Ovary (tissue), 9 donors: ENCODE data around the gene TTC9C. TPM values are rescaled to one million over a fixed set of nuclear protein-coding genes. Genes with fewer than 3 reads are reported as not detected.
A peak's percentile ranks its signal among the peaks of the same experiment; 100 is the strongest.
"Not testable (repeated sequence)": the region's sequence is repeated elsewhere in the genome, so short reads cannot be mapped to it uniquely, and the experiment has no call there.

ENCODE experiments used
- DNase-seq, 5 donors: peaks; one replicate each; pipeline ENCODE4 v3.0.0-alpha.2; 2019 to 2020
- H3K27ac ChIP-seq, 2 donors: fragments of 200-600 bp; one replicate each; pipeline versions ENCODE4 v1.5.1 to v1.8.0; 2019 to 2022
- H3K27me3 ChIP-seq: fragments of 200-600 bp; one replicate; pipeline ENCODE4 v1.8.0; 2022
- H3K36me3 ChIP-seq: fragments of 200-600 bp; sonication (generic); one replicate; pipeline ENCODE4 v1.5.1; 2019
- H3K4me1 ChIP-seq: one replicate; pipeline ENCODE4 v1.8.1; 2013; ENCODE audit warnings: mild to moderate bottlenecking, moderate library complexity; ENCODE audit not compliant: insufficient read depth
- H3K4me3 ChIP-seq: fragments of 200-600 bp; sonication (generic); one replicate; pipeline ENCODE4 v1.5.1; 2017
- H3K9me3 ChIP-seq, 2 donors: fragments of 200-600 bp in 1 of 2; sonication (generic) in 1 of 2; one replicate each; pipeline versions ENCODE4 v1.5.1 to v1.8.1; 2013 to 2019; ENCODE audit warnings: mild to moderate bottlenecking in 1 of 2, moderate library complexity in 1 of 2
- EP300 ChIP-seq: sonication (generic); formaldehyde crosslinking; IDR thresholded peaks from one replicate; pipeline ENCODE4 v1.6.1; 2017; ENCODE audit warnings: antibody characterized with exemption
- POLR2A ChIP-seq: fragments of 450-650 bp; IDR thresholded peaks from one replicate; pipeline ENCODE4 v1.6.1; 2017; ENCODE audit warnings: antibody characterized with exemption, mild to moderate bottlenecking, moderate library complexity
- WGBS, 3 donors: extraction: QIAGEN DNeasy Blood & Tissue Kit in 1 of 3; methylation state at CpG; one replicate each; pipeline versions ENCODE4 v1.1.5 to v1.1.7; 2013 to 2017; 5-methylcytosine and 5-hydroxymethylcytosine counted together
- intact Hi-C, 4 donors: fragments of 100-400 bp; cut with DNase I; formaldehyde crosslinking; loops; one replicate each; pipeline versions ENCODE4 v1.11.0 to v1.15.1; 2022 to 2023
- polyA plus RNA-seq, 2 donors: library from polyadenylated mRNA; stranded (reverse); fragments of 200-250 nt in 1 of 2; fragments of 350-450 nt in 1 of 2; fragmentation: Illumina TruSeq in 1 of 2; extraction: RNeasy Lipid Tissue Mini Kit (QIAGEN cat#74804) in 1 of 2; gene quantifications; one replicate each; pipeline ENCODE4 v1.2.3, GENCODE V29; 2013 to 2014
- total RNA-seq, 7 donors: library from RNA; depleted of rRNA in 2 of 7; stranded (reverse); fragments of >200 nt in 2 of 7; fragmentation: NEBNext Ultra II Directional in 3 of 7; extraction: Animal tissue kit (Norgen Biotek cat#: 25700) in 3 of 7; gene quantifications; one replicate each; pipeline versions ENCODE4 v1.1.0 to v1.2.4, GENCODE V29; 2016 to 2023
- TF ChIP-seq, protein P1 (sequence below), 3 donors: fragments of 450-650 bp in 2 of 3; fragments of 200-600 bp in 1 of 3; IDR thresholded peaks; one replicate each; pipeline versions ENCODE4 v1.5.1 to v1.8.0; 2016 to 2022; ENCODE audit warnings: antibody characterized with exemption in 3 of 3, mild to moderate bottlenecking in 1 of 3
- donor health status: DM: no; HTN: no; CAD: no; lungs with moderate emphysema.
- donor health status: DM: no; HTN: no; CAD: no.
- donor health status: Bipolar disorder and iron deficiency.
- donor health status: DM: yes; HTN: yes; CAD: no.
- donor health status: DM: no; HTN: no; CAD: no.
- donor health status: DM: yes; HTN: yes; CAD: no.

Gene TTC9C
- total and polyA plus RNA-seq, 9 donors, result 19.4 to 53.6 (median 30.5) TPM

DNA sequence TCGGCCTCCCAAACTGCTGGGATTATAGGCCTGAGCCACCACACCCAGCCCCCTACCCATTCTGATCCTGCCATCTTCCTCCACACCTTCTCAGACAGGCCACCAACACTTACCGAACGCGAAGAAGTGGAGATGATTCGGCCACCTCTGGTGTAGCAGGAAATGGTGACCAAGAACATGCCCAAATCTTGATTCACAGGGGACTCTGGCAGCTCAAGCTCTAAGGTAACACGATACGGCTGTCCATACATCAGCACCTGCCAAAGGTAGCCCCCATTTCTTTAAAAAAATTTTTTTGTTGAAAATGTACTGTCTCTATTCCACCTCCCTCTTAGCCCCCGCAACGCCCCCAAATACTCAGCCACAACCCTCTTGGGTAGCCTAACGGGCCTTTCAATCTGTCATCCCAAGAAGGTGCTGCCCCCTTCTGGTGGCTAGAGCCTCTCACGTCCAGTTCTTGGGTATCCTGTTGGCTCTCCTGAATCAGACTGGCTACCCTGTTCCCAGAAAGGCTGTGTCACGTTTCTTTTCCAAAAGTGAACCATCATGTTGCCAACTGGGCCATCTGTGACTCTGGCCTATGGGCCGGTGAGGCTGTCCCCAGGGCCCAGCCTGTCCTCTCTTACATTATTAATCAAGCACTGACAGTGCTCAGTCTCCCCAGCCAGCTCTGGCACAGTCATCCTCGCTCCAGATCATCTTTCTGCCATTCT is 33.7 kb upstream of the TTC9C start:
- TF ChIP-seq EP300, result no peak
- TF ChIP-seq, protein P1, sequence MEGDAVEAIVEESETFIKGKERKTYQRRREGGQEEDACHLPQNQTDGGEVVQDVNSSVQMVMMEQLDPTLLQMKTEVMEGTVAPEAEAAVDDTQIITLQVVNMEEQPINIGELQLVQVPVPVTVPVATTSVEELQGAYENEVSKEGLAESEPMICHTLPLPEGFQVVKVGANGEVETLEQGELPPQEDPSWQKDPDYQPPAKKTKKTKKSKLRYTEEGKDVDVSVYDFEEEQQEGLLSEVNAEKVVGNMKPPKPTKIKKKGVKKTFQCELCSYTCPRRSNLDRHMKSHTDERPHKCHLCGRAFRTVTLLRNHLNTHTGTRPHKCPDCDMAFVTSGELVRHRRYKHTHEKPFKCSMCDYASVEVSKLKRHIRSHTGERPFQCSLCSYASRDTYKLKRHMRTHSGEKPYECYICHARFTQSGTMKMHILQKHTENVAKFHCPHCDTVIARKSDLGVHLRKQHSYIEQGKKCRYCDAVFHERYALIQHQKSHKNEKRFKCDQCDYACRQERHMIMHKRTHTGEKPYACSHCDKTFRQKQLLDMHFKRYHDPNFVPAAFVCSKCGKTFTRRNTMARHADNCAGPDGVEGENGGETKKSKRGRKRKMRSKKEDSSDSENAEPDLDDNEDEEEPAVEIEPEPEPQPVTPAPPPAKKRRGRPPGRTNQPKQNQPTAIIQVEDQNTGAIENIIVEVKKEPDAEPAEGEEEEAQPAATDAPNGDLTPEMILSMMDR (IDR thresholded peaks at IDR 0.05), result peak; percentile 56 to 65 (median 59)
- no peak for TF ChIP-seq POLR2A
- no peaks in the 10 kb centered on the region for H3K27me3 ChIP-seq
- no peak overlapping the region for H3K27ac ChIP-seq
- 46 to 50% (median 48%) methylated on average over 14 of the region's 14 CpGs for WGBS, 3 donors
- no peak overlapping the region for H3K4me3 ChIP-seq
- H3K4me1 ChIP-seq, result peaks cover 2% of the 10 kb centered on the region
- H3K9me3 ChIP-seq, result no peaks in the 10 kb centered on the region
- H3K36me3 ChIP-seq, result no peaks in the 10 kb centered on the region
- peak; percentile 76 to 87 (median 79) for DNase-seq
- intact Hi-C loops, result loop anchor here in 2 of 4 donors (5.0 to 10.0 kb wide), 3 partner anchors 100 to 302 kb away; partner anchors contain the start of gene TUT1 (in 1 of the 2)

DNA sequence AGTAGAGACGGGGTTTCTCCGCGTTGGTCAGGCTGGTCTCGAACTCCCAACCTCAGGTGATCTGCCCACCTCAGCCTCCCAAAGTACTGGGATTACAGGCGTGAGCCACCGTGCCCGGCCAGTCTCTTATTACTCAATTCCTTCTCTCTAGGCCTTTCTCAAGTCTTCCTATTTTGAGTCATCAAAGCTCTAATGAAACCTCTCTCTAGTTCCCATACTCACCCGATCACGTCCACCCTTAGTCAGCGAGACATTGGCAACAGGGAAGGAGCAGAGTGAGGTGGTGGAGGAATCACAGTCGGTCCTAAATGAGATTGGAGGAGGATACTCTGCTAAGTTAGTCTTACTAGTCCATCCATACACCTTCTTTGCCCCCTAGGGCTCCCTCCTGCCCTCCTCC is 26.0 kb upstream of the TTC9C start:
- no peak overlapping the region for H3K27ac ChIP-seq
- no peaks in the 10 kb centered on the region for H3K9me3 ChIP-seq
- no peak overlapping the region for H3K4me3 ChIP-seq
- DNase-seq, result peak in 1 of 5 donors; percentile 11
- intact Hi-C loops, result no loop called here
- TF ChIP-seq POLR2A (no peak), EP300 (no peak)
- TF ChIP-seq, protein P1 (IDR thresholded peaks at IDR 0.05), result no peak
- no peaks in the 10 kb centered on the region for H3K36me3 ChIP-seq
- no peaks in the 10 kb centered on the region for H3K27me3 ChIP-seq
- WGBS, 3 donors, result 91 to 96% (median 95%) methylated on average over 11 of the region's 11 CpGs
- H3K4me1 ChIP-seq, result peaks cover 10% of the 10 kb centered on the region

DNA sequence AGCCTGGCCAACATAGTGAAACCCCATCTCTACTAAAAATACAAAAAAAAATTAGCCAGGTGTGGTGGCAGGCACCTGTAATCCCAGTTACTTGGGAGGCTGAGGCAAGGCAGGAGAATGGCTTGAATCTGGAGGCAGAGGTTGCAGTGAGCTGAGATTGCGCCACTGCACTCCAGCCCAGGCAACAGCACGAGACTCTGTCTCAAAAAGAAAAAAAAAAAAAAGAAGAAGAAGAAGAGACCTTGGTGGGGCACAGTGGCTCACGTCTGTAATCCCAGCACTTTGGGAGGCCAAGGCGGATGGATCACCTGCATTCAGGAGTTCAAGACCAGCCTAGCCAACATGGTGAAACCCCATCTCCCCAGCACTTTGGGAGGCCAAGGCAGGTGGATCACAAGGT is 24.4 kb upstream of the TTC9C start:
- peak in 1 of 5 donors; percentile 30 for DNase-seq
- 91 to 99% (median 99%) methylated on average over 4 of the region's 4 CpGs for WGBS, 3 donors
- H3K4me3 ChIP-seq, intact Hi-C loops, H3K9me3 ChIP-seq, H3K27ac ChIP-seq, H3K27me3 ChIP-seq, H3K36me3 ChIP-seq: not testable (repeated sequence)
- peaks cover 18% of the 10 kb centered on the region for H3K4me1 ChIP-seq

DNA sequence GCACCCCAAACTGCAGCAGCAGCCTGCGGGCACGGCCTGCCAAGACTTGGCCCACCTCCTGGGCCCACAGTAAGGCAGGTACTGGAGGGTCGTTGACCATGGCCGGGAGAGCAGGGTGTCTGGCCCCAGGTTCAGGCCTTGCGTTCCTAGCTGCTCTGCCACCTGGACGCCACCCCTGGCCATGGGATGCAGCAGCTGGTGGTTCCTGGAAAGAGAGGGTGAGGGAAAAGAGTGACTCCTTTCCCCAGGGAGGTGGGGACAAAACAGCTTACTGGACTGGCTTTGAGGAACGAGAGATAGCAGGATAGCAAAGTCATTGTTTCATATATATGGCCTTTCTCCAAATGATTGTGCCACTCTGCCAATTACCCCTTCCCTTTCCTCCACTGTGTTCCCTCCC is 22.9 kb upstream of the TTC9C start:
- intact Hi-C loops, result no loop called here
- 38 to 40% (median 38%) methylated on average over 7 of the region's 7 CpGs for WGBS, 3 donors
- peaks cover 18% of the 10 kb centered on the region for H3K4me1 ChIP-seq

More for the DNA sequence above, 22.9 kb upstream of the TTC9C start:
- peak overlapping the region in 1 of 2 donors; percentile 54 for H3K27ac ChIP-seq
- H3K27me3 ChIP-seq, result no peaks in the 10 kb centered on the region
- no peaks in the 10 kb centered on the region for H3K36me3 ChIP-seq
- H3K9me3 ChIP-seq, result no peaks in the 10 kb centered on the region
- TF ChIP-seq, protein P1 (IDR thresholded peaks at IDR 0.05), result no peak
- TF ChIP-seq POLR2A (no peak), EP300 (no peak)
- peak in 2 of 5 donors; percentile 43 to 49 for DNase-seq
- peak overlapping the region; percentile 67 for H3K4me3 ChIP-seq
